Left forelimb (tissue), 1 donor: ENCODE measurements around the gene ESYT1.

Experiments
- DNase-seq: peaks from one replicate; pipeline ENCODE4 v3.0.0-alpha.2; 2018; ENCODE audit warnings: low spot score

ESYT1 gene

GRCh38 chr12:56128670-56129205, 671 bp downstream of the ESYT1 start:
- DNase-seq: no peak

- DNase-seq: no peak
These were observed 1.3 kb downstream of the ESYT1 start for GRCh38 chr12:56129206-56129941.

GRCh38 chr12:56129942-56130495, 2.0 kb downstream of the ESYT1 start:
- DNase-seq: no peak

- DNase-seq: no peak
These were observed 2.8 kb downstream of the ESYT1 start for GRCh38 chr12:56130876-56131275.

GRCh38 chr12:56134897-56135296, 6.8 kb downstream of the ESYT1 start:
- DNase-seq: no peak

GRCh38 chr12:56137853-56138571, 9.9 kb downstream of the ESYT1 start:
- DNase-seq: no peak

- no peak for DNase-seq
These were observed 14.1 kb downstream of the ESYT1 start for GRCh38 chr12:56141946-56142784.

- no peak for DNase-seq
These were observed 15.2 kb downstream of the ESYT1 start for GRCh38 chr12:56143217-56143616.

- DNase-seq: no peak
These were observed 15.8 kb downstream of the ESYT1 start for GRCh38 chr12:56143870-56144269.

GRCh38 chr12:56145217-56145616, 17.1 kb downstream of the ESYT1 start:
- DNase-seq: no peak

- no peak for DNase-seq
These were observed 18.7 kb downstream of the ESYT1 start for GRCh38 chr12:56146492-56147460.

GRCh38 chr12:56150563-56150962, 22.5 kb downstream of the ESYT1 start:
- DNase-seq: no peak

- no peak for DNase-seq
These were observed 23.6 kb downstream of the ESYT1 start for GRCh38 chr12:56151672-56152131.

- DNase-seq: peak; percentile 96
These were observed 24.2 kb downstream of the ESYT1 start, which contains the start of gene MYL6B for GRCh38 chr12:56152132-56152755. TSS of gene MYL6B (plus strand) at chr12:56152587. CDS start at chr12:56153919, 1,332 bp downstream.

- DNase-seq: no peak
These were observed 24.9 kb downstream of the ESYT1 start for GRCh38 chr12:56152756-56153677.

- no peak for DNase-seq
These were observed 25.6 kb downstream of the ESYT1 start for GRCh38 chr12:56153678-56154065.

- no peak for DNase-seq
These were observed 26.2 kb downstream of the ESYT1 start for GRCh38 chr12:56154246-56154771.

- DNase-seq: no peak
These were observed 26.8 kb downstream of the ESYT1 start for GRCh38 chr12:56154818-56155217.
